Measurements from ENCODE around the gene CREBZF.

DNA sequence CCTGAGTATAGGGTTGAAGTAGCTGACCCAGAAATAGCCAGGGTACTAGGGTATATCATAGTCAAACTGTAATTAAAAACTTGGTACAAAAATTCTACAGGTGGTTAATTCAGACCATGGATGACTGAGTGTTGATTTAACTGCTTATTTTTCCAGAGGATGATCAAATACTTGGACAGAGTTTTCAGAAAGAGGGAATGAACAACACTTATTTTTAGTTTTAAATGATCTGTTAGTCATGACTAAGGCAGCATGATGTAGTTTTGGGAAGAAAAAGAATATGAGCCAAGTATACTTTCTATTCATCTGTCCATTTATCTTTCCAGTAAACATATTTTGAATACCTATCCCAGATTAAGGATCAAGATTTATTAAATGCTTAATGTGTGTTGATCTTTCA is 40.9 kb upstream of the CREBZF start:
- no peak for TF ChIP-seq EZH2phosphoT487 (IDR thresholded peaks at IDR 0.05; ENCODE audit: borderline replicate concordance)
- TF ChIP-seq, protein P1, sequence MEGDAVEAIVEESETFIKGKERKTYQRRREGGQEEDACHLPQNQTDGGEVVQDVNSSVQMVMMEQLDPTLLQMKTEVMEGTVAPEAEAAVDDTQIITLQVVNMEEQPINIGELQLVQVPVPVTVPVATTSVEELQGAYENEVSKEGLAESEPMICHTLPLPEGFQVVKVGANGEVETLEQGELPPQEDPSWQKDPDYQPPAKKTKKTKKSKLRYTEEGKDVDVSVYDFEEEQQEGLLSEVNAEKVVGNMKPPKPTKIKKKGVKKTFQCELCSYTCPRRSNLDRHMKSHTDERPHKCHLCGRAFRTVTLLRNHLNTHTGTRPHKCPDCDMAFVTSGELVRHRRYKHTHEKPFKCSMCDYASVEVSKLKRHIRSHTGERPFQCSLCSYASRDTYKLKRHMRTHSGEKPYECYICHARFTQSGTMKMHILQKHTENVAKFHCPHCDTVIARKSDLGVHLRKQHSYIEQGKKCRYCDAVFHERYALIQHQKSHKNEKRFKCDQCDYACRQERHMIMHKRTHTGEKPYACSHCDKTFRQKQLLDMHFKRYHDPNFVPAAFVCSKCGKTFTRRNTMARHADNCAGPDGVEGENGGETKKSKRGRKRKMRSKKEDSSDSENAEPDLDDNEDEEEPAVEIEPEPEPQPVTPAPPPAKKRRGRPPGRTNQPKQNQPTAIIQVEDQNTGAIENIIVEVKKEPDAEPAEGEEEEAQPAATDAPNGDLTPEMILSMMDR (conservative IDR thresholded peaks at IDR 0.05; ENCODE audit: low read length), result no peak

All from Loucy (cell line).